ENCODE results near the gene TLCD3B.

- TF ChIP-seq RXRA (IDR thresholded peaks at IDR 0.05) (no peak), JUND (IDR thresholded peaks at IDR 0.05) (no peak), CTCF (IDR thresholded peaks at IDR 0.05; ENCODE audit: low read depth, low read length, missing input control) (no peak)
These were observed 44.8 kb downstream of the TLCD3B start for GRCh38 chr16:29986231-29986630.
